Subcutaneous adipose tissue (tissue), 4 donors: ENCODE data around the gene KATNAL2. TPM values are rescaled to one million over a fixed set of nuclear protein-coding genes. Genes with fewer than 3 reads are reported as not detected.

Experiments used
- CTCF ChIP-seq: fragments of 450-650 bp; IDR thresholded peaks from one replicate; pipeline ENCODE4 v1.5.1; 2016; ENCODE audit warnings: low read depth, mild to moderate bottlenecking, control low read depth, antibody characterized with exemption, moderate library complexity
- total RNA-seq, 4 donors: library from RNA; depleted of rRNA; stranded (reverse); fragments of >200 nt; gene quantifications; one replicate each; pipeline ENCODE4 v1.1.0, GENCODE V29; 2016

Gene KATNAL2
- total RNA-seq, 4 donors from 2014 or later: 2.6 to 17.2 (median 8.6) TPM

- TF ChIP-seq CTCF: no peak
Measured at GRCh38 chr18:47115205-47115604, 197.8 kb downstream of the KATNAL2 start.

GRCh38 chr18:47118981-47119380 lies 201.6 kb downstream of the KATNAL2 start:
- no peak for TF ChIP-seq CTCF

GRCh38 chr18:47120428-47120827 lies 203.0 kb downstream of the KATNAL2 start:
- no peak for TF ChIP-seq CTCF

GRCh38 chr18:47121146-47121545 lies 203.7 kb downstream of the KATNAL2 start:
- no peak for TF ChIP-seq CTCF

- TF ChIP-seq CTCF: no peak
Measured at GRCh38 chr18:47141289-47141688, 223.9 kb downstream of the KATNAL2 start.

- TF ChIP-seq CTCF: no peak
Measured at GRCh38 chr18:47143153-47143552, 225.8 kb downstream of the KATNAL2 start.

GRCh38 chr18:47143899-47144485 lies 226.6 kb downstream of the KATNAL2 start:
- TF ChIP-seq CTCF: no peak
